HUDEP-2 (cell line): ENCODE data around the gene ECD.

Experiments
- DNase-seq, 76 experiments: peaks; one replicate each; lab custom pipeline; 2025; ENCODE audit not compliant: unreplicated experiment in 76 of 76; lab: John Stamatoyannopoulos, UW

Gene ECD

DNA sequence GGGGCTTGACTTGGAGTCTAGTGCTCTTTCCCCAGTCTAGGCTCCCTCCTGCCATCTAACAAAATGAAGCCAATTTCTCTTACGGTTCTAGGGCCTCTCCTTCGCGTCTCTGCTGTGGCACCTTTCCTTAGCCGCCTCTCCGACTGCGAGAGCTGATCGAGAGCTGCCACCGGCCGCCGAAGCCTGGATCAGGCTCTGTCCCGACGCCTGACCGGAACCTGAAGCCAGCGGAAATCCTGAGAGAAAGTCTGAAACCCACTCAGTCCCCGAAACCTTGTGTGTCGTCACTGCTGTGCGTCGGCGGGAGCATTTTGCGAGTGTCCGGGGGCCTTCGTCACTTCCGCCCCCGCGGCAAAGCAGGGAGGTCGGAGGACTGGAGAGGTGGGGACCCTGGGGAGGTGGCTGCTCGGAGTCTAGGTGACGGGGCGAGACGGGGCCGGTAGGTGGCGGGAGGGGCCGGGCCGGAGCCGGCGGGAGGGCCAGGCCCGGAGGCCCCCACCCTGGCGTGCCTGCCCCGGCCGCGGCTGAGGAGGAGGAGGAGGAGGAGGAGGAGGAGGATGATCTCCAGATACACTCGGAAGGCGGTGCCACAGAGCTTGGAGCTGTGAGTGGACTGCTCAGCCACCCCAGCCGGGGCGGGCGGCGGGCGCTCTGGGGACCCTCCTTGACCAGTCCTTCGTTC, at the start of gene ECD, which contains the start of gene FAM149B1:
ECD (minus strand) TSS at position 226 of the 682 bp plus-strand sequence. CDS start 4,071 bp downstream, outside the sequence.
FAM149B1 (plus strand) TSS at position 337 of the 682 bp plus-strand sequence; CDS start at position 558, 221 bp downstream.
- DNase-seq: peak in 75 of 76 experiments; percentile 20 to 90 (median 78)

DNA sequence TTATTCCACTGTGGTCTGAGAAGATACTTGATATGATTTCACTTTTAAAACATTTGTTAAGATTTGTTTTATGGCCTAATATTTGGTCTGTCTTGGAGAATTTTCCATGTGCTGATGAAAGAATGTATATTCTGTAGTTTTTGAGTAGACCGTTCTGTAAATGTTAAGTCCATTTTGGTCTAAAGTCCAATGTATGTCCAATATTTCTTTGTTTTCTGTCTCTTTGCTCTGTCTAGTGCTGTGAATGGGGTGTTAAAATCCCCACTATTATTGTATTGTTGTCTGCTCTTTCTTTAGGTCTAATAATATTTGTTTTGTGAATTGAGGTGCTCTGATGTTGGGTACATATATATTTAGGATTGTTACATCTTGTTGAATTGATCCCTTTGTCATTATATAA, 47.9 kb upstream of the ECD start:
- no peak for DNase-seq

DNA sequence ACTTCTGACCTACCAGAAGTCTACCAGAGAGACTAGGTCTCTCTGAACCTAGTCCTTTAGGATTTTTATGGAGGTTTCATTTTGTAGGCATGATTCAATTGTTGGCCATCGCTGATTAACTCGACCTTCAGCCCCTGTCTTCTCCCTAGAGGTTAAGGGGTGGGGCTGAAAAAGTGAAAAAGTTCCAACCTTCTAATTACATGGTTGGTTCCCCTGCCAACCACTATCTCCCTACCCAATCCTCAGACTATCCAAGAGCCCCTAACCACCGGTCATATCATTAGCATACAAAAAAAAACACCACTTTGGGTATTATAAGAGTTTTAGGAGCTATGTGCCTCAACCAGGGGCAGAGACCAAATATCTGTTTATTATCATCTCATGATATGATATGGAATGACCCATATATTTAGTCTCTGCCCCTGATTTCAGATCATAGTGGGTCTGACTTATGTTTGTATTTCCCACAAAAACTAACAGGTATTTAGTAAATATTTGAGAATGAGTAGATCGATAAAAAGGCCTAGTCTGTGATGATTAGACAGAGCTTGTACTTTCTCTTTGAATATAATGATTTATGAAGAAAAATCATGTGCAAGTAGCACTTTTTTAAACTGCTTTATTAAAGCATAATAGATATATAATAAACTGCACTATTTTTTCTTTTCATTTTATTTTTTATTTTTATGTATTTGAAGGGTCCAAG, 43.5 kb upstream of the ECD start:
- no peak for DNase-seq

DNA sequence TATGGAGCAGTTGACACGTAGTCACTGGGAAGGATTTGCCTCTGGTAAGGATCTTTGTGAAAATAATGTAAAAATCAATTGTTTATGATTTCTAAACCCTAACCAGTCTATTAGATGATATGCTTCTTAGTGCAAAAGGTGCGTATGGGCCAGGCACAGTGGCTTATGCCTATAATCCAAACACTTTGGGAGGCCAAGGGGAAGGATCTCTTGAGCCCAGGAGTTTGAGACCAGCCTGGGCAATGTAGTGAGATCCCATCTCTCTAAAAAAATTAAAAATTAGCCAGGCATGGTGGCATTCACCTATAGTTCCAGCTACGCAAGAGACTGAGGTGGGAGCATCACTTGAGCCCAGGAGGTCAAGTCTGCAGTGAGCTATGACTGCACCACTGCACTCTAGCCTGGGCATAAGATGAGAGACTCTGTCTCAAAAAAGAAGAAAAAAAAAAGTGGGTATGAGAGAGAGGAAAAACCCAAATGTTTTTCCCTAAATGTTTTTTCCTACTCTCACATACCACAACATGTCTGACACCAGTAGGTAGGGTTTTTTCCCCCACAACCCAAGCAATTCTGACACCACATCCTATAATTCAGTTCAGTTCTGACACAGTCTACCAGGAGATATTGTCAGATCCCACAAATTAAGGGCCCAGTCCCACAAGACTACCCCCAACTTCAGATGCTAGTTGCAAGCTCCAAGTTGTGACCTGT, 42.7 kb upstream of the ECD start:
- DNase-seq: no peak

DNA sequence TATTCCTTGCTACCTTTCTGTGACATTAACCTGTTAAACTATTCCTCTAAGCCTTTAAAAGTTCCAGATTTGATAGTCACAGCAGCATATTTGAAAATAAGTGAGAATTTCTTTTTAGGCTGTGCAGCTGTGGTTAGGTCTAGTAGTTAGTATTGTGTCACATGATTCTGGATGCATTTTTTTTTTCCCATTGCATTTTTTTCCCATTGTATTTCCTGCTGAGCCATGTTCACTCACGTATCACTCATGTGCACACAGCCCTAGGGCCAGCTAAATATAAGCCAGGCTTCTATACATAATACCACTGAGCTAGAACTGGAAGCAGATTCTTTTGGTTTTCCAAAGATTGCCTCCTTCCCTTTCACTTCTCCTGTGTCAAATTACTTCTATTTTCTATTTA, 41.9 kb upstream of the ECD start:
- DNase-seq: no peak

DNA sequence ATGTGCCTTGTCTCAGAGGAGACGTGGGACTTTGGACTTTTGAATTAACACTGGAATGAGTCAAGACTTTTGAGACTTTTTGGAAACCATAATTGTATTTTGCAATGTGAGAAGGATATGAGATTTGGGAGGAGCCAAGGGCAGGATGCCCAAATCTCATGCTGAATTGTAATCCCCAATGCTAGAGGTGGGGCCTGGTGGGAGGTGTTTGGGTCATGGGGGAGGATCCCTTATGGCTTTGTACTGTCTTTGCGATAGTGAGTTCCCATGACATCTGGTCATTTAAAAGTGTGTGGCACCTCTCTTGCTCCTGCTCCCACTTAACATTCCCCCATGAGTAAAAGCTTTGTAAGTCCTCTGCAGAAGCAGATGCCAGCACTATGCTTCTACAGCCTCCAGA, 40.1 kb upstream of the ECD start:
- DNase-seq: no peak

DNA sequence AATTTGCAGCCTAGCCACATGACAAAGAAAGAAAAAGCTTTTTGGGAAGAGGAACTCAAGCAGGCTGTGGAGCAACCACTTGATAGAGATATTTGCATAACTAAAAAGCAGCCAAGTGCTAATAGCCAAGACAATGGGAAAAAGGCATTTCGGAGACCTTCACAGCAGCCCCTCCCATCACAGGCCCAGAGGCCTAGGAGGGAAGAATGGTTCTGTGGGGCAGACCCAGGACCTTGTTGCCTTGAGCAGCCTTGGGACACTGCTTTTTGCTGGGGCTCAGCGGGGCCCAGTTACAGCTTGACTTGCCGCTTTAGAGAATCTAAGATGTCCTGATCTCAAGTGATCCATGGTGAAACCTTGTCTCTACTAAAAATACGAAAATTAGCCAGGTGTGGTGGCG, 38.6 kb upstream of the ECD start:
- DNase-seq: no peak

DNA sequence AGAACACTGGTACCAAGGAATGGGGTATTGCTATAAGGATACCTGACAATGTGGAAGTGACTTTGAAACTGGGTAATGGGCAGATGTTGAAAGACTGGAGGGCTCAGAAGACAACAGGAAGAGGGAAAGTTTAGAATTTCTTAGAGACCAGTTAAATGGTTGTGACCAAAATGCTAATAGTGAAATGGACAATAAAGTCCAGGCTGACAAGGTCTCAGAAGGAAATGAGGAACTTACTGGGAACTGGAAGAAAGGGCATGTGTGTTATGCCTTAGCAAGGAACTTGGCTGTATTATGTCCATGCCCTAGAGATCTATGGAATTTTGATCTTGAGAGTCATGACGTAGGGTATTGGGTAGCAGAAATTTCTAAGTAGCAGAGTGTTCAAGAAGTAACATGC, 38.1 kb upstream of the ECD start:
- no peak for DNase-seq

DNA sequence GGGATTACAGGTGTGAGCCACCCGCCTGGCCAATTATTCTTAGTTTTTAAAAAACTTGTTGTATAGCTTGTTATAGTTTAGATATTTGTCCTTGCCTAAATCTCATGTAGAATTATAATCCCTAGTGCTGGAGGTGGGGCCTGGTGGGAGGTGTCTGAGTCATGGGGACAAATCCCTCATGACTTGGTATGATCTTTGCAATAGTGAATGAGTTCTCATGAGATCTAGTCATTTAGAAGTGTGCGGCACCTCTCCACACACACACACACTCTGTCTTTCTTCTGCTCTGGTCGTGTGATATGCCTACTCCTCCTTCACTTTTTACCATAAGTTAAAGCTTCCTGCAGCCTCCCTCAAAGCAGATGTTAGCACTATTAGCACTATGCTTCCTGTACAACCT, 37.3 kb upstream of the ECD start:
- no peak for DNase-seq

DNA sequence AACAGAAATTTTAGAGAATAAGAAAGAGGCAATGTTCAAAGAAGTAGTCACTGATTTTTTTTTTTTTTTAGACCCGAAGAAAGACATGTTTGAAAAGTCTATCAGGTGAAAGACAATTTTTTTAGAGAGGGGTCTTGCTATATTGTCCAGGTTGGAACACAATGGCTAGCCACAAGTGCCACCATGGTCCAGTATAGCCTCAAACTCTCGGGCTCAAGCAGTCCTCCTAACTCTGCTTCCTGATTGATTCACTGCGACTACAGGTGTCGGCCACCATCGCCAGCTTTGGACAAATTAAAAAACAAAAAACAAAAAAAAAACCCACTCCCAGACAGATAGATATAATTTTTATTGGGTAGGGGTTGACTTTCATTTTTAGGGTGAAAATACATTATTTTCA, 22.4 kb upstream of the ECD start:
- DNase-seq: no peak

DNA sequence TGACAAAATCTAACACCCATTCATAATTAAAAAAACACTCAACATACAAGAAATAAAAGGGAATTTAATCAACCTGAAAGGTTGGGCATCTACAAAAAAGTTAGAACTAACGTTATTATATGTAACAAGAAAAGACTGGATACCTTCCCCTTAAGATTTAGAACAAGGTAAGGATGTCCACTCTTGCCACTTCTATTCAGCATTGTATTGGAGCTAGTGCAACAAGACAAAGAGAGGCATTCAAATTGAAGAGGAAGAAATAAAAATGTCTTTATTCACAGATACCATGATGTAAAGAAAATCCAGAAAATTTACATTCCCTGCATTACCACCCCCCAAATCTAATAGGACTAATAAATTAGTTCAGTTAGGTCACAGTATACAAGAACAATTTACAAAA, 18.5 kb upstream of the ECD start:
- DNase-seq: no peak

DNA sequence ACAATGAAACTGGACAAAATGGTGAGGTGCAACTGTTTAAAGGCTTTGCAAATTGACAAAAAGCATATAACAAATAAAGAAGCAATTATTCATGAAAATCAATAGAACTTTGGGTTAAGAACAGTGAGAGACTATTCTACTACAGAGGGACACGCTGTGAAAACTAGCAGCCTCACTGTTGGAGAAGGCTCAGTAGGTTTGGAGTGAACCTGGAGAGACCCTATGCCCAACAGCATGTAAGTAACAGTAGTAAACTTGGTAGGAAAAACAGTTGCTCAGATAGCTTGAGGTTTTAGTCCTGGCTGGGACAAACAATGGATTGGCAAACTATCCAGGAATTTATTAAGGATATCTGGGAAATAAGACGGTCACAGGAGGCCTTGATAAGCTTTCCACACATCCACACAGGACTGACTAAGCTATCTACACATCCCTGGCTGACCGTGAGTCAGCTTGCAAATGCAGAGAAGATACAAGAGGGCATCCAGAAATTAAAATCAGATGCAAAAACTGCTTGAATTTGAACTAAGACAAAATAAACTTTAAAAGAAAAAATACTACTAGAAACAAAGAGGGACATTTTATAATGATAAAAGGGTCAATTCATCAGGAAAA, 16.0 kb upstream of the ECD start:
- no peak for DNase-seq

DNA sequence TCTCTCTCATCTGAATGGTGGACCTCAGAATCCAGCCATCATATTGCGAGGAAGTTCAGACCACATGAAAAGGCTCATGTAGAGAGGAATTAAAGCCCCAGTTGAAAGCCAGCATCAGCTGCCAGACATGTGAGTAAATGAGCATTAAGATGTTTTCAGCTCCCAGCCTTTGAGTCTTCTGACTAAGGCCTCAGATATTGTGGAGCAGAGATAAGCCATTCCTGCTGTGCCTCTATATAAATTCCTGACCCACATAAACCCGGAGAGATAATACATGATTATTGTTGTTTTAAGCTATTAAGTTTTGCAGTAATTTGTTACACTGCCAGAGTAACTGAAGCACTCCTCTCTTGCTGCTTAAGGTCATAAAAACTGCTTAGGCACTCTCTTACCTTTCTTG, 14.8 kb upstream of the ECD start:
- no peak for DNase-seq

DNA sequence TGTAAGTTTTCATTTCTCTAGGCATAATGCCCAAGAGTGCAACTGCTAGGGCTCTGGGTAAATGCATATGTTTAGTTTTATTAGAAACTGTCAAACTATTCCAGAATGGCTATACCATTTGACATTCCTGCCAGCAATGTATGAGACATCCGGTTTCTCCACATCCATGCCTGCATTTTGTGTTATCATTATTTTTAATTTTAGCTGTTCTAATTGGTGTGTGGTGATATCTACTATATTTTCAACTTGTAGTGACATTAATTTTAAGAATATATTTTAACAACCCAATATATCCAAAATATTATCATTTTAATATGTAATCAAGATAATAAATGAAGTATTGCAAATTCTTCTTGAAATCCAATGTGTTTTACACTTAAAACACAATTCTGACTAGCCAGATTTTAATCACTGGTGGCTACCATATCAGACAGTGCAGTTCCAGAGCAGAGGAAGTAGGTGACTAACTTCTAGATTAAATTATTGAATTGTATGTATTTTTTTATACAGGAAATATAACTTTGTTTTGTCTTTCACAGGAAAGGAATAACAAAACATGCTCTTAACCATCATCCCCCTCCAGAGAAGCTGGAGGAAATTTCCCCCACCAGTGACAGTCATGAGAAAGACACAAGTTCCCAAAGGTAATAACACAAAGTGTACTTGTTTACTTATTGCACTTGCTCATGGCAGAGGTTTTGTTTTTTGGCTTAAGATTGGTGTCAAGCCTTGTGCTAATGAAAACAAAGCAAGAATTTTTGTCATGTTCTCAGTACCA, 6.5 kb upstream of the ECD start:
- no peak for DNase-seq

DNA sequence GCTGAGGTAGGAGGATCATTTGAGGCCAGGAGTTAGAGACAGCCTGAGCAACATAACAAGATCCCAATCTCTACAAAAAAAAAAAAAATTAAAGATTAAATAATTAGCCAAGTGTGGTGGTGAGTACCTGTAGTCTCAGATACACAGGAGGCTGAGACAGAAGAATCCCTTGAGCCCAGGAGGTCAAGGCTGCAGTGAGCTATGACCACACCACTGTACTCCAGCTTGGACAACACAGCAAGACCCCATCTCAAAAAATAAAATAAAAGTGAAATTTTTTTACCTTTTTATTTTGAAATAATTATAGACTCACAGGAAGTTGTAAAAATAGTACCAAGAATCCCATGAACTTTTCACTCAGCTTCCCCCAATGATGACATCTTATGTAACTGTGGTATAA, 5.1 kb upstream of the ECD start:
- no peak for DNase-seq

DNA sequence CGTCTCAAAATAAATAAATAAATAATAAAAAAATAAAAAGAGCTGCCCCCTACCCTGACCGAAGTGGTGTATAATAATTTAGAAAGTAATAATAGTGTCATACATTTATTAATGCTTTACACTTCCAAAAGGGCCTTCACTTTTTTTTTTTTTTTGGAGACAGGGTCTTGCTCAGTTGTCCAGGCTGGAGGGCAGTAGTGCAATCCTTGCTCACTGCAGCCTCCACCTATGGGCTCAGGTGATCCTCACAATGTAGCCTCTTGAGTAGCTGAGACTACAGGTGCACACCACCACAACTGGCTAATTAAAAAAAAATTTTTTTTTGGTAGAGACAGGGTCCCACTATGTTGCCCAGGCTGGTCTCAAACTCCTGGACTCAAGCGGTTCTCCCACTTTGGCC, 1.5 kb upstream of the ECD start:
- DNase-seq: no peak

DNA sequence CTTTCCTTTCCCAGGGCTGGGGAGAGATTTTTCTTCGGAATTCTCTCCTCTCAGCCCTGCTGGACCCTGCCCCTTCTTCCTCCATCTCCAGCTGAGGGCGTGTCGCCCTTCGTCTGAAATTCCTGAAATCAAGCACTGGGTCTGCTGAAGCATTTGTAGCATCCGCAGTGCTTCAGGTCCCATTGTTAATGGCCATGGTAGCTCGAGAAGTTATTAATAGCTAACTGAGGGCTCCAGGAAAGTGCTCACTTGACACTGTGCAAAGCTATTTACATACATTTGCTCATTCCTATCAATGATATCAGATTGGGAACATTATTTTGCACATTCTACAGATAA, 626 bp upstream of the ECD start:
- peak in 1 of 76 experiments; percentile 30 for DNase-seq

DNA sequence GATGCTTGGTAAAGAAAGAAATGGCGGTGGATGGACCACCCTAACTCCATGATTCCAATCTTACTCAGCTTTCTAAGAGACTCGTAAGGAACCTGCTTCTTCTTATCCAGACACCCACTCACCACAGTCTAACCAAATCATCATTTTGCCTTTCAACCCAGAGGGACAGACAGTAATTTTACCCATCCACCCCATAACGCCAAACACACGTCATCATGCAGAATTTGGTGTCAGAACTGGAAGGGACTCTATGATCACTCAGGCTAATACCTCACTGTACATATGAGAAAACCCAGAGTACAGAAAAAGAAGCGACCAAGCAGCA, 388 bp downstream of the ECD start:
- peak in 4 of 76 experiments; percentile 2 to 29 (median 12) for DNase-seq

DNA sequence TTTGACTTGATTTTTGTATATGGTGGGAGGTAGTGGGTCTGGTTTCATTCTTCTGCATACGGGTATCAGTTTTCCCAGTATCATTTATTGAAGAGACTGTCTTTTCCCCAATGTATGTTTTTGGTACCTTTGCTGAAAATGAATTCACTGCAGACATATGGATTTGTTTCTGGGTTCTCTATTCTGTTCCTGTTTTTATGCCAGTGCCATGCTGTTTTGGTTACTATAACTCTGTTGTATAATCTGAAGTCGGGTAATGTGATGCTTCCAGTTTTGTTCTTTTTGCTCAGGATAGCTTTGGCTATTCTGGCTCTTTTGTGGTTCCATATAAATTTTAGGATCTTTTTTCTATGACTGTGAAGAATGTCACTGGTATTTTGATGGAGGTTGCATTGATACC, 836 bp downstream of the ECD start:
- no peak for DNase-seq

DNA sequence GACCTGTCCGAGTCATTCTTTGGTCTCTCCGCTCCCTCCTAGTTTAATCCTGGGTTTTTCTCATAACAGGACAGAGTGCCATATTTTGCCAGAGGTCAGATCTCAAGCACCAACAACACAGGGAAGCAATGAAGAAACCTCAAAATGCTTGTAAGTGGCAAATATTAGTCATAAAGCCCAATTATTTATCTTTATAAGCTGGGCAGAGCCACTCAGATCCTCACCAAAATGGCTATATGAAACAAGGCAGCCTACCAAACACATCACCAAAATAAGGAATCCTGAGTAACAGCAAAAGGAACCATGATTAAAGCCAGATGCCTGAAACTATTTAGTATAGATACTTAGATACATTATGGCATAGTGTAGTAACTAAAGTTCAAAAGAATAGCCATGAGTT, 4.7 kb downstream of the ECD start:
- DNase-seq: no peak

DNA sequence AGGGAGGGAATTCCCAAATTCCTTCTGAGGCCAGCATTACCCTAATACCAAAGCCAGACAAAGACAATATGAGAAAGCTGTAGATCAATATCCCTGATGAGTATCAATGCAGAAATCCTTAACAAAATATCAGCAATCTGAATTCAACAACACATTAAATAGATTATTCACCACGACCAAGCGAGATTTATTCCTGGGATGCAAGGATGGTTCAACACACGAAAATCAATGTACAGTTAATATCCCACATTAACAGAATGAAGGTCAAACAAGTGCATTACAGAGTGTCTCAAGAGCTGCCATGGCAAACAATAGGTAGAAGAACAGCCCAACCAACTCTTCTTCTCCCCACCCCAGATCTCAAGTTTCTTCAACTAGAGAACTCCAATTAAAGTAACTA, 6.1 kb downstream of the ECD start:
- DNase-seq: no peak
